WTC11 (cell line): ENCODE measurements around the gene ATG7.

Experiments used
- CBFB ChIP-seq: sonication (generic); formaldehyde crosslinking; IDR thresholded peaks from 2 replicates; pipeline ENCODE4 v1.8.1; 2022; ENCODE audit warnings: mild to moderate bottlenecking, low read depth, missing genetic modification reagents
- ESRRA ChIP-seq: sonication (generic); formaldehyde crosslinking; IDR thresholded peaks from 2 replicates; pipeline ENCODE4 v1.8.1; 2022; ENCODE audit warnings: mild to moderate bottlenecking, missing genetic modification reagents, borderline replicate concordance
- NFYB ChIP-seq: sonication (generic); formaldehyde crosslinking; conservative IDR thresholded peaks from 2 replicates; pipeline ENCODE4 v1.8.0; 2022; ENCODE audit warnings: low read depth, missing genetic modification reagents
- NR3C1 ChIP-seq: sonication (generic); formaldehyde crosslinking; conservative IDR thresholded peaks from 2 replicates; pipeline ENCODE4 v1.8.1; 2023; ENCODE audit warnings: low read depth, mild to moderate bottlenecking, missing genetic modification reagents
- SMAD3 ChIP-seq: sonication (generic); formaldehyde crosslinking; IDR thresholded peaks from 2 replicates; pipeline ENCODE4 v1.8.0; 2022; ENCODE audit warnings: missing genetic modification reagents, mild to moderate bottlenecking, borderline replicate concordance
- SP1 ChIP-seq: sonication (generic); formaldehyde crosslinking; conservative IDR thresholded peaks from 2 replicates; pipeline ENCODE4 v1.8.1; 2022; ENCODE audit warnings: missing genetic modification reagents
- TF ChIP-seq, protein P1 (sequence below): fragments of 200-600 bp; IDR thresholded peaks from 2 replicates; pipeline ENCODE4 v1.8.0; 2022; ENCODE audit warnings: antibody characterized with exemption
- TF ChIP-seq, protein P2 (sequence below): sonication (generic); formaldehyde crosslinking; conservative IDR thresholded peaks from 2 replicates; pipeline ENCODE4 v1.8.1; 2023; ENCODE audit warnings: mild to moderate bottlenecking, low read depth, missing genetic modification reagents, moderate library complexity
- TF ChIP-seq, protein P3 (sequence below): sonication (generic); formaldehyde crosslinking; conservative IDR thresholded peaks from 2 replicates; pipeline ENCODE4 v1.8.1; 2022; ENCODE audit warnings: mild to moderate bottlenecking, missing genetic modification reagents
- TF ChIP-seq, protein P4 (sequence below): sonication (generic); formaldehyde crosslinking; IDR thresholded peaks from 2 replicates; pipeline ENCODE4 v1.8.1; 2022; ENCODE audit warnings: mild to moderate bottlenecking, missing genetic modification reagents, moderate library complexity, borderline replicate concordance
- TF ChIP-seq, protein P5 (sequence below): sonication (generic); formaldehyde crosslinking; IDR thresholded peaks from 2 replicates; pipeline ENCODE4 v1.8.1; 2022; ENCODE audit warnings: low read depth, missing genetic modification reagents, borderline replicate concordance
- TF ChIP-seq, protein P6 (sequence below): sonication (generic); formaldehyde crosslinking; IDR thresholded peaks from 2 replicates; pipeline ENCODE4 v1.8.0; 2023; ENCODE audit warnings: missing genetic modification reagents

DNA sequence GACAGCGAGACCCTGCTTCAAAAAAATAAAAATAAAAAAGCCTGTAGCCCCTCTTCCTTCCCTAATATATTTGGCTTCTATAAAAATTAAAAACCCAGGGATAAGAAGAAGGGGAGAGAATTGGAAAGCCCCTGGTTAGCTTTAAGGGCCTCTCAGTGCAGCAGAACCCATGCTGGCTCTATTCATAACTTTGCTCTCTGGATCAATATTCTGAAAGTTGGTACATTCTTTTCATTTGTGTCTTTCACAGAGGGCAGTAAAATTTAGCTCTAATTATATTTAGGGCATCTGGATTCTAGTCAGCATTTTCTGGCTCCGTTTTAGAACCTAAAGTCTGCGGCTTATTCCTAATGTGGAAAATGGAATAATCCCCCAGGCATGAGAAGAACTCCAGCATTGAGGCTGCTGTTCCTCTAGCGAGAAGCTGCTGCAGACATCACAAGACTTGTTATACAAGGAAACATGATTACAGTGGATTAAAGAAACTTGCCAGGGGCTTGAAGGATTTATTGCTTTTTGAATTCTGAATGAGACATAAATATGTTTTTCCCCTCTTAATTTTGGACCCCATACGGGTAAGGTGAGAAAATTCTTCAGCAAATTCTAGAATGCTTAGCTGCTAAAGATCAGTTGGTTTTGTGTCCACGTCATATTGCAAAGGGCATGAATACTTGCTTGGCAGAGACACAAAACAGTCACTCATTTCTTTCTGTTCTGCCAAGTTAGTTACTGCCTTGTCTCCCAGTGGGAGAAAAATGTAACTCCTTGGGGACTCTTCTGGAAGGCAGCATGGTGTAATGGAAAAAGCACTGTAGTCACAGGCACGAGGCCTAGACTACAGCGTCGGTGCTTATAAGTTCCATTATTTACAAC is 193.8 kb downstream of the ATG7 start:
- TF ChIP-seq, protein P1, sequence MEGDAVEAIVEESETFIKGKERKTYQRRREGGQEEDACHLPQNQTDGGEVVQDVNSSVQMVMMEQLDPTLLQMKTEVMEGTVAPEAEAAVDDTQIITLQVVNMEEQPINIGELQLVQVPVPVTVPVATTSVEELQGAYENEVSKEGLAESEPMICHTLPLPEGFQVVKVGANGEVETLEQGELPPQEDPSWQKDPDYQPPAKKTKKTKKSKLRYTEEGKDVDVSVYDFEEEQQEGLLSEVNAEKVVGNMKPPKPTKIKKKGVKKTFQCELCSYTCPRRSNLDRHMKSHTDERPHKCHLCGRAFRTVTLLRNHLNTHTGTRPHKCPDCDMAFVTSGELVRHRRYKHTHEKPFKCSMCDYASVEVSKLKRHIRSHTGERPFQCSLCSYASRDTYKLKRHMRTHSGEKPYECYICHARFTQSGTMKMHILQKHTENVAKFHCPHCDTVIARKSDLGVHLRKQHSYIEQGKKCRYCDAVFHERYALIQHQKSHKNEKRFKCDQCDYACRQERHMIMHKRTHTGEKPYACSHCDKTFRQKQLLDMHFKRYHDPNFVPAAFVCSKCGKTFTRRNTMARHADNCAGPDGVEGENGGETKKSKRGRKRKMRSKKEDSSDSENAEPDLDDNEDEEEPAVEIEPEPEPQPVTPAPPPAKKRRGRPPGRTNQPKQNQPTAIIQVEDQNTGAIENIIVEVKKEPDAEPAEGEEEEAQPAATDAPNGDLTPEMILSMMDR: no peak
- TF ChIP-seq ESRRA (CRISPR knock-in tag): no peak
- TF ChIP-seq, protein P2, sequence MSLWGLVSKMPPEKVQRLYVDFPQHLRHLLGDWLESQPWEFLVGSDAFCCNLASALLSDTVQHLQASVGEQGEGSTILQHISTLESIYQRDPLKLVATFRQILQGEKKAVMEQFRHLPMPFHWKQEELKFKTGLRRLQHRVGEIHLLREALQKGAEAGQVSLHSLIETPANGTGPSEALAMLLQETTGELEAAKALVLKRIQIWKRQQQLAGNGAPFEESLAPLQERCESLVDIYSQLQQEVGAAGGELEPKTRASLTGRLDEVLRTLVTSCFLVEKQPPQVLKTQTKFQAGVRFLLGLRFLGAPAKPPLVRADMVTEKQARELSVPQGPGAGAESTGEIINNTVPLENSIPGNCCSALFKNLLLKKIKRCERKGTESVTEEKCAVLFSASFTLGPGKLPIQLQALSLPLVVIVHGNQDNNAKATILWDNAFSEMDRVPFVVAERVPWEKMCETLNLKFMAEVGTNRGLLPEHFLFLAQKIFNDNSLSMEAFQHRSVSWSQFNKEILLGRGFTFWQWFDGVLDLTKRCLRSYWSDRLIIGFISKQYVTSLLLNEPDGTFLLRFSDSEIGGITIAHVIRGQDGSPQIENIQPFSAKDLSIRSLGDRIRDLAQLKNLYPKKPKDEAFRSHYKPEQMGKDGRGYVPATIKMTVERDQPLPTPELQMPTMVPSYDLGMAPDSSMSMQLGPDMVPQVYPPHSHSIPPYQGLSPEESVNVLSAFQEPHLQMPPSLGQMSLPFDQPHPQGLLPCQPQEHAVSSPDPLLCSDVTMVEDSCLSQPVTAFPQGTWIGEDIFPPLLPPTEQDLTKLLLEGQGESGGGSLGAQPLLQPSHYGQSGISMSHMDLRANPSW: no peak
- TF ChIP-seq, protein P3, sequence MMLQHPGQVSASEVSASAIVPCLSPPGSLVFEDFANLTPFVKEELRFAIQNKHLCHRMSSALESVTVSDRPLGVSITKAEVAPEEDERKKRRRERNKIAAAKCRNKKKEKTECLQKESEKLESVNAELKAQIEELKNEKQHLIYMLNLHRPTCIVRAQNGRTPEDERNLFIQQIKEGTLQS (CRISPR knock-in tag): no peak
- TF ChIP-seq, protein P4, sequence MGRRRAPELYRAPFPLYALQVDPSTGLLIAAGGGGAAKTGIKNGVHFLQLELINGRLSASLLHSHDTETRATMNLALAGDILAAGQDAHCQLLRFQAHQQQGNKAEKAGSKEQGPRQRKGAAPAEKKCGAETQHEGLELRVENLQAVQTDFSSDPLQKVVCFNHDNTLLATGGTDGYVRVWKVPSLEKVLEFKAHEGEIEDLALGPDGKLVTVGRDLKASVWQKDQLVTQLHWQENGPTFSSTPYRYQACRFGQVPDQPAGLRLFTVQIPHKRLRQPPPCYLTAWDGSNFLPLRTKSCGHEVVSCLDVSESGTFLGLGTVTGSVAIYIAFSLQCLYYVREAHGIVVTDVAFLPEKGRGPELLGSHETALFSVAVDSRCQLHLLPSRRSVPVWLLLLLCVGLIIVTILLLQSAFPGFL (CRISPR knock-in tag): no peak
- TF ChIP-seq, protein P5, sequence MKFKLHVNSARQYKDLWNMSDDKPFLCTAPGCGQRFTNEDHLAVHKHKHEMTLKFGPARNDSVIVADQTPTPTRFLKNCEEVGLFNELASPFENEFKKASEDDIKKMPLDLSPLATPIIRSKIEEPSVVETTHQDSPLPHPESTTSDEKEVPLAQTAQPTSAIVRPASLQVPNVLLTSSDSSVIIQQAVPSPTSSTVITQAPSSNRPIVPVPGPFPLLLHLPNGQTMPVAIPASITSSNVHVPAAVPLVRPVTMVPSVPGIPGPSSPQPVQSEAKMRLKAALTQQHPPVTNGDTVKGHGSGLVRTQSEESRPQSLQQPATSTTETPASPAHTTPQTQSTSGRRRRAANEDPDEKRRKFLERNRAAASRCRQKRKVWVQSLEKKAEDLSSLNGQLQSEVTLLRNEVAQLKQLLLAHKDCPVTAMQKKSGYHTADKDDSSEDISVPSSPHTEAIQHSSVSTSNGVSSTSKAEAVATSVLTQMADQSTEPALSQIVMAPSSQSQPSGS (CRISPR knock-in tag): no peak
- no peak for TF ChIP-seq CBFB
- TF ChIP-seq SMAD3: no peak
- TF ChIP-seq, protein P6, sequence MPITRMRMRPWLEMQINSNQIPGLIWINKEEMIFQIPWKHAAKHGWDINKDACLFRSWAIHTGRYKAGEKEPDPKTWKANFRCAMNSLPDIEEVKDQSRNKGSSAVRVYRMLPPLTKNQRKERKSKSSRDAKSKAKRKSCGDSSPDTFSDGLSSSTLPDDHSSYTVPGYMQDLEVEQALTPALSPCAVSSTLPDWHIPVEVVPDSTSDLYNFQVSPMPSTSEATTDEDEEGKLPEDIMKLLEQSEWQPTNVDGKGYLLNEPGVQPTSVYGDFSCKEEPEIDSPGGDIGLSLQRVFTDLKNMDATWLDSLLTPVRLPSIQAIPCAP (CRISPR knock-in tag): no peak
- TF ChIP-seq SP1 (CRISPR knock-in tag): no peak
- no peak for TF ChIP-seq NFYB (CRISPR knock-in tag)
- TF ChIP-seq NR3C1 (CRISPR knock-in tag): no peak
